Measurements from ENCODE around the gene SLC41A1.

The SLC41A1 gene

GRCh38 chr1:205750138-205751035 is 62.6 kb downstream of the SLC41A1 start, which contains the start of gene NUCKS1:
NUCKS1 (minus strand) TSS chr1:205750182; CDS start chr1:205749973, 209 bp downstream.
- peak; percentile 99 for DNase-seq

GRCh38 chr1:205749234-205750137 is 63.5 kb downstream of the SLC41A1 start:
- DNase-seq = peak; percentile 99

GRCh38 chr1:205748403-205749233 is 64.4 kb downstream of the SLC41A1 start:
- DNase-seq = no peak

- no peak for DNase-seq
Measured at GRCh38 chr1:205746757-205747412, 66.1 kb downstream of the SLC41A1 start.

GRCh38 chr1:205744403-205744802 is 68.6 kb downstream of the SLC41A1 start:
- no peak for DNase-seq

GRCh38 chr1:205743977-205744376 is 69.0 kb downstream of the SLC41A1 start:
- DNase-seq = no peak

- no peak for DNase-seq
Measured at GRCh38 chr1:205741681-205742080, 71.3 kb downstream of the SLC41A1 start.

- DNase-seq = no peak
Measured at GRCh38 chr1:205739348-205740160, 73.4 kb downstream of the SLC41A1 start.
